NT2/D1 (cell line): ENCODE data around the gene ZBTB20.

Experiments
- DNase-seq: peaks from one replicate; pipeline ENCODE4 v3.0.0-alpha.2; 2011; ENCODE audit warnings: low read depth, low spot score
- H3K27me3 ChIP-seq: 2 replicates; pipeline ENCODE4 v1.6.0; 2011; ENCODE audit warnings: mild to moderate bottlenecking; ENCODE audit not compliant: insufficient read length, insufficient read depth
- H3K36me3 ChIP-seq: 2 replicates; pipeline ENCODE4 v1.6.1; 2011; ENCODE audit warnings: mild to moderate bottlenecking, low read length, mixed read lengths; ENCODE audit not compliant: insufficient read depth, insufficient read length
- H3K4me1 ChIP-seq: 2 replicates; pipeline ENCODE4 v1.5.1; 2011; ENCODE audit not compliant: insufficient read depth, insufficient read length
- H3K4me3 ChIP-seq: 2 replicates; pipeline ENCODE4 v1.5.1; 2011; ENCODE audit warnings: low read depth; ENCODE audit not compliant: insufficient read length
- H3K9ac ChIP-seq: 2 replicates; pipeline ENCODE4 v1.6.0; 2011; ENCODE audit warnings: low read depth; ENCODE audit not compliant: insufficient read length
- H3K9me3 ChIP-seq: 2 replicates; pipeline ENCODE4 v1.5.1; 2011; ENCODE audit warnings: mild to moderate bottlenecking, low read length; ENCODE audit not compliant: insufficient read depth
- SUZ12 ChIP-seq: IDR thresholded peaks from 2 replicates; pipeline ENCODE4 v1.6.1; 2011; ENCODE audit not compliant: insufficient read length, insufficient read depth; ENCODE audit errors: extremely low read depth
- YY1 ChIP-seq: IDR thresholded peaks from 2 replicates; pipeline ENCODE4 v1.6.1; 2011; ENCODE audit not compliant: insufficient read length, insufficient read depth
- ZNF274 ChIP-seq: IDR thresholded peaks from 2 replicates; pipeline ENCODE4 v1.6.1; 2011; ENCODE audit warnings: mild to moderate bottlenecking, low read depth, low read length

Gene ZBTB20

GRCh38 chr3:114671741-114672510 lies 475.2 kb downstream of the ZBTB20 start:
- H3K36me3 ChIP-seq: no peaks in the 10 kb centered on the region
- no peak overlapping the region for H3K9ac ChIP-seq
- DNase-seq: no peak
- no peaks in the 10 kb centered on the region for H3K27me3 ChIP-seq
- no peak for TF ChIP-seq YY1
- TF ChIP-seq ZNF274: no peak
- TF ChIP-seq SUZ12: no peak
- H3K9me3 ChIP-seq: no peaks in the 10 kb centered on the region
- no peak overlapping the region for H3K4me3 ChIP-seq
- no peaks in the 10 kb centered on the region for H3K4me1 ChIP-seq

DNA sequence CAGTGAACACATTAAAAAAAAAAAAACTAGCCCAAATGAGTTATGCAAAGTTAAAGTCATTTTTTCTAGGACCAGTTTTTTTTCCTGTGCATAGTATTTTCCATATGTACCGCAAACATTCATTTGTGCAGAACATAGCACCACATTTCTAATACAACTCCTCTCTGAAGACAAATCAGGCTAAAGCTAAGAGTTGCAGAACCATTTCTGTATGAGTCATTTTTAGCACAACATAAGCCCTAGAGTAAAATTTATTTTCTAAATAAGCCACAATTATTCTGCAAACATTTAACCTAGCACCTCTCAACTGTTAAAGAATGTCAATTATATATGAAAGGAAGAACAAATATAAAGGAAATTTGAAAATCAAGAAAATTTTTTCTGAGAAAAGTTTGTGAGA lies 477.5 kb downstream of the ZBTB20 start:
- no peak overlapping the region for H3K4me3 ChIP-seq
- no peak overlapping the region for H3K9ac ChIP-seq
- no peaks in the 10 kb centered on the region for H3K9me3 ChIP-seq
- no peaks in the 10 kb centered on the region for H3K4me1 ChIP-seq
- TF ChIP-seq YY1 (no peak), SUZ12 (no peak), ZNF274 (no peak)
- no peaks in the 10 kb centered on the region for H3K27me3 ChIP-seq
- DNase-seq: no peak
- no peaks in the 10 kb centered on the region for H3K36me3 ChIP-seq

DNA sequence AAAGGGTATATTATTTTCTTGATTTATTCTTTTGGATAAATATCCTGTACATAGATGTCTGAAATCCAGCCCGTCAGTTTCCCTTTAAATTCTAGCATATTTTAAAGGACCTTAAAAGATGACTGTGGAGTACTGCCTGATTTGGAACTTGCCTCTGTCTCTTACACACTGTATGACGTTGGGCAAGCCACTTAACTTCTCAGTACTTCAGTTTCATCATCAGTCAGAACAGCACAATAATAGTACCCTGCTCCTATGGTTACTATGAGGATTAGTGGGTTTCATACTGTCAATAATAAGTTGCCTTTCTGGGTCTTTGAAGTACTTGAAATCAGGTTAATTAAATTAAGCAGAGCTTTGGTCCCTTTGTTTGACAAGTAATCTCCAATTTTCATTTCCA lies 479.0 kb downstream of the ZBTB20 start:
- Histone ChIP-seq H3K4me3 (no peak overlapping the region), H3K27me3 (no peaks in the 10 kb centered on the region), H3K36me3 (no peaks in the 10 kb centered on the region), H3K9me3 (no peaks in the 10 kb centered on the region), H3K9ac (no peak overlapping the region), H3K4me1 (no peaks in the 10 kb centered on the region)
- no peak for DNase-seq
- TF ChIP-seq ZNF274 (no peak), SUZ12 (no peak), YY1 (no peak)

- Histone ChIP-seq H3K9ac (no peak overlapping the region), H3K27me3 (no peaks in the 10 kb centered on the region), H3K36me3 (no peaks in the 10 kb centered on the region), H3K4me1 (no peaks in the 10 kb centered on the region), H3K4me3 (no peak overlapping the region), H3K9me3 (no peaks in the 10 kb centered on the region)
- TF ChIP-seq SUZ12 (no peak), ZNF274 (no peak), YY1 (no peak)
- DNase-seq: no peak
These were observed 480.5 kb downstream of the ZBTB20 start for GRCh38 chr3:114666623-114667022.

DNA sequence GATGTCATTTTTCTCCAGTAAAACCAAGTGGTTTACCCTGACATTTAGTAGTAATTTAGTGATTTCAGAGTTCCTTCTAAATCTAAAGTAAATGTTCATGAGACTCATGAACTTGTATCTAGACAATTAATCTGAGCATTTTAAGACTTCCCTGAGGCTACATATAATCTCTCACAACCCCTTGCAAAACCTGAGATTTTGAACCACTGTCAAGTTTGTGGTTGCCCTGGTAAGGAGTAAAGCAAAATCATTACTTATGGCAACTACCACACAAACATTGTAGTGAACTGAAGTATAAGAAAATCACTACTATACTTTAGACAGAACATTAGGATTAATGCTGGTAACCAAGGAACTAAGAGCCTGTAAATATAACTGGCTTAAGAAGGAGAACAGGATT lies 483.1 kb downstream of the ZBTB20 start:
- Histone ChIP-seq H3K4me1 (no peaks in the 10 kb centered on the region), H3K9me3 (no peaks in the 10 kb centered on the region), H3K4me3 (no peak overlapping the region), H3K27me3 (no peaks in the 10 kb centered on the region), H3K9ac (no peak overlapping the region), H3K36me3 (no peaks in the 10 kb centered on the region)
- TF ChIP-seq ZNF274 (no peak), YY1 (no peak), SUZ12 (no peak)
- DNase-seq: no peak

DNA sequence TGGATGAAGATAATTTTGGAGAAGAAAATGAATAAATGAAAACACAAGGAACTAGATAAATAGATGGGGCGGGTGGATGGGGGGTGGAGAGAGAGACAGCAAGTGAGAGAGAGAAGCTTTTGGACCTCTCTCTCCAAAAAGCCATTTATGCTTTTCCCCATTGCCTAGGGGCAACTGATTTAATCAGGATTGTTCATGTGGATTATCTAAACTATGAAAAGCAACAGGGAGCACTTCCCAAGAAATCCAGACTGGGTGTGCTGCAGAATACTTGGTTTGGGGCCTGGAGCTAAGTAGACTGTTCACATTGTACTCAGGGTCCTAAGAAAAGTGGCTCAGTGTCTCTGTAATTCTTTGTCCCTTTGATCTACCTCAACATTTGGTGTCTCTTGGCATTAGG lies 486.3 kb downstream of the ZBTB20 start:
- DNase-seq: no peak
- TF ChIP-seq YY1 (no peak), SUZ12 (no peak), ZNF274 (no peak)
- H3K9ac ChIP-seq: no peak overlapping the region
- no peaks in the 10 kb centered on the region for H3K36me3 ChIP-seq
- no peak overlapping the region for H3K4me3 ChIP-seq
- no peaks in the 10 kb centered on the region for H3K9me3 ChIP-seq
- H3K4me1 ChIP-seq: no peaks in the 10 kb centered on the region
- H3K27me3 ChIP-seq: no peaks in the 10 kb centered on the region

GRCh38 chr3:114660124-114660523 lies 487.0 kb downstream of the ZBTB20 start:
- H3K4me3 ChIP-seq: no peak overlapping the region
- H3K9ac ChIP-seq: no peak overlapping the region
- no peaks in the 10 kb centered on the region for H3K9me3 ChIP-seq
- DNase-seq: no peak
- no peak for TF ChIP-seq SUZ12
- no peak for TF ChIP-seq YY1
- no peak for TF ChIP-seq ZNF274
- no peaks in the 10 kb centered on the region for H3K4me1 ChIP-seq
- H3K27me3 ChIP-seq: no peaks in the 10 kb centered on the region
- H3K36me3 ChIP-seq: no peaks in the 10 kb centered on the region
